Gastrocnemius medialis (tissue), 4 donors: ENCODE data around the gene DROSHA. TPM values are rescaled to one million over a fixed set of nuclear protein-coding genes. Genes with fewer than 3 reads are reported as not detected.

Experiments
- ATAC-seq, 2 donors: fragments of 150-250 bp; one replicate each; pipeline ENCODE4 v1.9.1; 2016
- DNase-seq, 2 donors: peaks; one replicate each; pipeline ENCODE4 v3.0.0-alpha.2; 2019
- H3K27ac ChIP-seq, 4 donors: fragments of 200-600 bp; sonication (generic); 1 replicate in 1 of 4; 2 replicates in 3 of 4; pipeline ENCODE4 v1.5.1; 2016 to 2018; ENCODE audit warnings: mild to moderate bottlenecking in 2 of 4, moderate library complexity in 1 of 4
- H3K27me3 ChIP-seq, 3 donors: fragments of 200-600 bp; sonication (generic) in 2 of 3; 1 replicate in 1 of 3; 2 replicates in 2 of 3; pipeline versions ENCODE4 v1.5.1 to v1.6.0; 2016 to 2019; ENCODE audit warnings: mild to moderate bottlenecking in 1 of 3, moderate library complexity in 1 of 3
- H3K36me3 ChIP-seq, 2 donors: fragments of 200-600 bp; sonication (generic) in 1 of 2; one replicate each; pipeline ENCODE4 v1.5.1; 2017 to 2018
- H3K4me1 ChIP-seq, 2 donors: fragments of 200-600 bp; sonication (generic) in 1 of 2; one replicate each; pipeline ENCODE4 v1.5.1; 2016 to 2017; ENCODE audit warnings: mild to moderate bottlenecking in 2 of 2
- H3K4me3 ChIP-seq, 4 donors: fragments of 200-600 bp; sonication (generic) in 3 of 4; 1 replicate in 1 of 4; 2 replicates in 3 of 4; pipeline ENCODE4 v1.5.1; 2016 to 2019; ENCODE audit warnings: mild to moderate bottlenecking in 2 of 4
- H3K9me3 ChIP-seq, 3 donors: fragments of 200-600 bp; sonication (generic) in 2 of 3; 1 replicate in 1 of 3; 2 replicates in 2 of 3; pipeline ENCODE4 v1.5.1; 2016 to 2019
- POLR2A ChIP-seq, 2 donors: fragments of 450-650 bp; IDR thresholded peaks; one replicate each; pipeline ENCODE4 v1.6.1; 2017; ENCODE audit warnings: antibody characterized with exemption in 2 of 2, mild to moderate bottlenecking in 2 of 2, moderate library complexity in 2 of 2
- in situ Hi-C, 4 donors: fragments of 200-750 bp; cut with MboI; loops; one replicate each; pipeline versions ENCODE4 v1.15.0 to v1.8.0; 2017; ENCODE audit warnings: low sequenced_read_pairs in 4 of 4
- intact Hi-C: fragments of 100-400 bp; cut with DNase I; formaldehyde crosslinking; loops from one replicate; pipeline ENCODE4 v1.15.1; 2023; ENCODE audit warnings: low total_unique reads
- total RNA-seq, 4 donors: library from RNA; depleted of rRNA; stranded (reverse); fragments of >200 nt; gene quantifications; one replicate each; pipeline versions ENCODE4 v1.1.0 to v1.2.3, GENCODE V29; 2016
- TF ChIP-seq, protein P1 (sequence below), 5 experiments: fragments of 450-650 bp in 3 of 5; fragments of 200-600 bp in 2 of 5; sonication (generic) in 2 of 5; IDR thresholded peaks in 4 of 5; conservative IDR thresholded peaks in 1 of 5; 1 replicate in 4 of 5; 2 replicates in 1 of 5; pipeline ENCODE4 v1.5.1; 2016 to 2019; ENCODE audit warnings: antibody characterized with exemption in 5 of 5, mild to moderate bottlenecking in 3 of 5, moderate library complexity in 3 of 5

DROSHA gene
- total RNA-seq, 4 donors from 2014 or later: 9.2 to 28.8 (median 28.4) TPM

DNA sequence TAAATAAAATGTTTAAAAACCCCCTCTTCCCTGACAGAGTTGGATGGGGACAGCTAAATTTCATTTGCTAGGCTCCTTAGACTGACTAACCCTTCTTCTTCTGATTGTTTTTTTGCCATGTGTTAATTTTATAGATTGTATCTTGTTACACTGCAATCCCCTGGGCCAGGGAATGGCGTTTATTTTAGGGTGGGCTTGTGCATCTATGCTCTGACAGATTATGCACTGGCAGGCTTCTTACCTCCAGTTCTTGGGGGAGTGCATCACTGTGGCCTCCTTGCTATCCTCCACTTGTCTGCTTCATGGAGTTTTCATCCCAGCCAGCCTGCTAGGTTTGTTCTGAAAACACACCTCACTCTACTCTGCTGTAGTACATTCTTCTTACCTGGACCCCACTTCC, 159.8 kb downstream of the DROSHA start:
- Histone ChIP-seq H3K9me3 (no peaks in the 10 kb centered on the region), H3K4me3 (no peak overlapping the region), H3K27ac (no peak overlapping the region), H3K27me3 (no peaks in the 10 kb centered on the region), H3K36me3 (no peaks in the 10 kb centered on the region), H3K4me1 (no peaks in the 10 kb centered on the region)
- intact Hi-C loops (no loop called here), in situ Hi-C loops (no loop called here)
- TF ChIP-seq, protein P1, sequence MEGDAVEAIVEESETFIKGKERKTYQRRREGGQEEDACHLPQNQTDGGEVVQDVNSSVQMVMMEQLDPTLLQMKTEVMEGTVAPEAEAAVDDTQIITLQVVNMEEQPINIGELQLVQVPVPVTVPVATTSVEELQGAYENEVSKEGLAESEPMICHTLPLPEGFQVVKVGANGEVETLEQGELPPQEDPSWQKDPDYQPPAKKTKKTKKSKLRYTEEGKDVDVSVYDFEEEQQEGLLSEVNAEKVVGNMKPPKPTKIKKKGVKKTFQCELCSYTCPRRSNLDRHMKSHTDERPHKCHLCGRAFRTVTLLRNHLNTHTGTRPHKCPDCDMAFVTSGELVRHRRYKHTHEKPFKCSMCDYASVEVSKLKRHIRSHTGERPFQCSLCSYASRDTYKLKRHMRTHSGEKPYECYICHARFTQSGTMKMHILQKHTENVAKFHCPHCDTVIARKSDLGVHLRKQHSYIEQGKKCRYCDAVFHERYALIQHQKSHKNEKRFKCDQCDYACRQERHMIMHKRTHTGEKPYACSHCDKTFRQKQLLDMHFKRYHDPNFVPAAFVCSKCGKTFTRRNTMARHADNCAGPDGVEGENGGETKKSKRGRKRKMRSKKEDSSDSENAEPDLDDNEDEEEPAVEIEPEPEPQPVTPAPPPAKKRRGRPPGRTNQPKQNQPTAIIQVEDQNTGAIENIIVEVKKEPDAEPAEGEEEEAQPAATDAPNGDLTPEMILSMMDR (IDR thresholded peaks at IDR 0.05 in 4 of 5, conservative IDR thresholded peaks at IDR 0.05 in 1 of 5): no peak
- TF ChIP-seq POLR2A (IDR thresholded peaks at IDR 0.05): no peak
- DNase-seq (no peak), ATAC-seq (no peak)

DNA sequence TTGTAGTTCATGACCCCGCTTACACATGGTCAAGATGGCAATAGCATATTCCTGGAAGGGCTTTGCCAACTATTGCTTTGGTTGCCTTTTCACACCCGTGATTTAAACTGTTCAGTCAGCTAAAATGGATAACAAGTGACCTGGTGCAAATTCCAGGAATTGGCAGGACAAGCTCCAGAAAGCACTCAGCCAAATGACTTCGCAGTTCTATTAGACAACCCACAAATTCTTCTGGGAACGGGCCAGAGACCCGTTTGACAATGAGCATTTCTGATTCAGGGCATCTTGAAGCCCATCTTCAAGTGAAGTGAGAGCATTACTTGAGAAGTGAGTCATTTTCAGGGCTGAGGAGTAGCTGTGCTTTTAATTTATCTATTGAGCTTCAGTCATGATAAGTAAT, 165.0 kb downstream of the DROSHA start:
- Histone ChIP-seq H3K4me1 (no peaks in the 10 kb centered on the region), H3K36me3 (no peaks in the 10 kb centered on the region), H3K27me3 (no peaks in the 10 kb centered on the region), H3K4me3 (no peak overlapping the region), H3K27ac (no peak overlapping the region), H3K9me3 (no peaks in the 10 kb centered on the region)
- TF ChIP-seq, protein P1 (IDR thresholded peaks at IDR 0.05 in 4 of 5, conservative IDR thresholded peaks at IDR 0.05 in 1 of 5): no peak
- TF ChIP-seq POLR2A (IDR thresholded peaks at IDR 0.05): no peak
- no peak for DNase-seq
- ATAC-seq: no peak
- intact Hi-C loops (no loop called here), in situ Hi-C loops (no loop called here)

DNA sequence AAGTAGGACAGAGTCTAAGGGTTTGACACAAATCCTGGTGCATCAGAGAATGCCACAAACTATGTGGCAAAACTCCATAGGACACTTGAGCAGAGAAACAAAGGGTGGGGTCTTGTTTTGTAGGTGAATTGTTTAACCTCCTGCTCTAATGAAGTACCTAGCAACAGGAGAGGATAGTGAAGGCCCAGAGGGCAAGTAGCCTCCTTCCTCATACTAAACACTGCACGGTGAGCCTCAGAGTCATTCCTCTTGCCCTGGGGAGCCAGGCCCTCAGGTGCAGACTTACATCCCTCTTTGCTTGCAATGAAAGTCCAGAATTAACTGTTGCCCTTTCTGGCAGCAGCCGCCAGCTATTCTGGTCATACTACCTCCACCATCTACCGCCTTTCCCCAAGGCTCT, 166.1 kb downstream of the DROSHA start:
- no peak overlapping the region for H3K4me3 ChIP-seq
- H3K27me3 ChIP-seq: no peaks in the 10 kb centered on the region
- in situ Hi-C loops: no loop called here
- intact Hi-C loops: no loop called here
- DNase-seq (no peak), ATAC-seq (no peak)
- no peaks in the 10 kb centered on the region for H3K9me3 ChIP-seq
- no peak overlapping the region for H3K27ac ChIP-seq
- H3K4me1 ChIP-seq: no peaks in the 10 kb centered on the region
- TF ChIP-seq POLR2A (IDR thresholded peaks at IDR 0.05): no peak
- TF ChIP-seq, protein P1 (IDR thresholded peaks at IDR 0.05 in 4 of 5, conservative IDR thresholded peaks at IDR 0.05 in 1 of 5): no peak
- H3K36me3 ChIP-seq: no peaks in the 10 kb centered on the region

DNA sequence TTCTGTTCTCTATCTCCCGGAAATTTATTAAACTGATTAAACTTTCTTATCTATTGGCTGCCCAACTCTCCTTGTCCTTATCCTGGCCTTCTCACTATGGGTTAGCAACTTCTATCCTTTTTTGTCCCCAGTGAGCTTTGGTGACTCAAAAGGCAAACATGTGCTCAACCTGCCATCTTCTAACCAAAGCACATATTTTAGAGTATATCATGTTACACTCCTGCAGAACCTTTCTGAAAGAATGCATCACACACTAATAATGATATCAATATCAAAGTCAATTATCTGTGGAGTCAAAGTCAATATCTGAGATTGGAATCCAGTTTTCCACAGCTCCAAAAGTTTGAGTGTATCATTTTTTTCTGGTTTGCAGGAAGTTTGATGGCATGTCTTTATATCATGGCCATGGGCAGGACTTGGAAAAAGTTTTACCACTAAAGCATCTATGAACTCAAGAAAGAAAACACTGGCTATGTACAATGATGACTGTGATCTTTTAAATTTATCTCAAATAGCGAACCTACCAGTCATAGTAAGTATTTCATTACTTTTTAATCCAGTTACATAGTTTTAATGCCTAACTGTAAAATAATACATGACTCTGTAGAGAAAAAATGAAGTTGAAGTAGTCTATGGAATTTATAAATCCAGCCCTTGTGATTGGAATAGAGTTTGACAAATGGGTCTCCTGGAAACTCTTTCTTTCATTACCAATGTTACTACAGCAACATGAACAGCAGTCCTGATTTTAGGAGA, 166.8 kb downstream of the DROSHA start:
- no peak for DNase-seq
- Histone ChIP-seq H3K27me3 (no peaks in the 10 kb centered on the region), H3K27ac (no peak overlapping the region), H3K4me1 (no peaks in the 10 kb centered on the region), H3K9me3 (no peaks in the 10 kb centered on the region), H3K4me3 (no peak overlapping the region), H3K36me3 (no peaks in the 10 kb centered on the region)
- ATAC-seq: no peak
- TF ChIP-seq, protein P1 (IDR thresholded peaks at IDR 0.05 in 4 of 5, conservative IDR thresholded peaks at IDR 0.05 in 1 of 5): no peak
- TF ChIP-seq POLR2A (IDR thresholded peaks at IDR 0.05): no peak
- in situ Hi-C loops: no loop called here
- intact Hi-C loops: no loop called here
